Right atrium auricular region (tissue), 2 donors: ENCODE results near the gene ANKEF1. TPM values are rescaled to one million over a fixed set of nuclear protein-coding genes. Genes with fewer than 3 reads are reported as not detected.

Experiments used
- DNase-seq: peaks from one replicate; pipeline ENCODE4 v3.0.0-alpha.2; 2019; ENCODE audit warnings: low spot score
- H3K27ac ChIP-seq, 2 donors: fragments of 200-600 bp; sonication (generic); 1 replicate in 1 of 2; 2 replicates in 1 of 2; pipeline ENCODE4 v1.5.1; 2016 to 2019
- H3K27me3 ChIP-seq, 2 donors: fragments of 200-600 bp; sonication (generic); one replicate each; pipeline versions ENCODE4 v1.5.1 to v1.6.0; 2017 to 2019
- H3K36me3 ChIP-seq: fragments of 200-600 bp; sonication (generic); one replicate; pipeline ENCODE4 v1.5.1; 2016
- H3K4me1 ChIP-seq, 2 donors: fragments of 200-600 bp; sonication (generic); one replicate each; pipeline versions ENCODE4 v1.5.1 to v1.6.0; 2017 to 2019
- H3K4me3 ChIP-seq, 2 donors: fragments of 200-600 bp; sonication (generic); 1 replicate in 1 of 2; 2 replicates in 1 of 2; pipeline ENCODE4 v1.5.1; 2017 to 2019; ENCODE audit warnings: mild to moderate bottlenecking in 1 of 2, moderate library complexity in 1 of 2
- H3K9me3 ChIP-seq, 2 donors: fragments of 200-600 bp; sonication (generic); one replicate each; pipeline ENCODE4 v1.5.1; 2019
- total RNA-seq, 2 donors: library from RNA; depleted of rRNA; stranded (reverse); fragments of >200 nt; gene quantifications; one replicate each; pipeline ENCODE4 v1.1.0, GENCODE V29; 2016
- TF ChIP-seq, protein P1 (sequence below), 2 donors: fragments of 200-600 bp; sonication (generic); IDR thresholded peaks; one replicate each; pipeline ENCODE4 v1.5.1; 2019; ENCODE audit warnings: antibody characterized with exemption in 2 of 2

Gene ANKEF1
- total RNA-seq, 2 donors from 2014 or later: 1.1 to 2.6 TPM

DNA sequence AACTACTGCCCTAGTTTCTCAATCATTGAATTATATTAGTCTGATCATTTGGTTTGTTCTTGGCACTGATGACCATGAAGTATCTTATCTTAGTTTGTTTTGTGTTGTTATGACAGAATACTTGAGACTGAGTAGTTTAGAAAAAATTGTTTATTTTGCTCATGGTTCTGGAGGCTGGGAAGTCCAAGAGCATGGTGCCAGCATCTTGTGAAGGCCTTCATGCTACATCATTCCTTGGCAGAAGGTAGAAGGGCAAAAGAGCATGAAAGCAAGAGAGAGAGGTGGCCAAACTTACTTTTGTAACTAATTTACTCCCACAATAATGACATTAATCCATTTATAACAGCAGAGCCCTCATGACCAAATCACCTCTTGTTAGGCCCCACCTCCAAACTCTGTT lies 40.1 kb upstream of the ANKEF1 start:
- peaks cover 0 to 7% of the 10 kb centered on the region in 2 donors for H3K9me3 ChIP-seq
- H3K36me3 ChIP-seq: no peaks in the 10 kb centered on the region
- TF ChIP-seq, protein P1, sequence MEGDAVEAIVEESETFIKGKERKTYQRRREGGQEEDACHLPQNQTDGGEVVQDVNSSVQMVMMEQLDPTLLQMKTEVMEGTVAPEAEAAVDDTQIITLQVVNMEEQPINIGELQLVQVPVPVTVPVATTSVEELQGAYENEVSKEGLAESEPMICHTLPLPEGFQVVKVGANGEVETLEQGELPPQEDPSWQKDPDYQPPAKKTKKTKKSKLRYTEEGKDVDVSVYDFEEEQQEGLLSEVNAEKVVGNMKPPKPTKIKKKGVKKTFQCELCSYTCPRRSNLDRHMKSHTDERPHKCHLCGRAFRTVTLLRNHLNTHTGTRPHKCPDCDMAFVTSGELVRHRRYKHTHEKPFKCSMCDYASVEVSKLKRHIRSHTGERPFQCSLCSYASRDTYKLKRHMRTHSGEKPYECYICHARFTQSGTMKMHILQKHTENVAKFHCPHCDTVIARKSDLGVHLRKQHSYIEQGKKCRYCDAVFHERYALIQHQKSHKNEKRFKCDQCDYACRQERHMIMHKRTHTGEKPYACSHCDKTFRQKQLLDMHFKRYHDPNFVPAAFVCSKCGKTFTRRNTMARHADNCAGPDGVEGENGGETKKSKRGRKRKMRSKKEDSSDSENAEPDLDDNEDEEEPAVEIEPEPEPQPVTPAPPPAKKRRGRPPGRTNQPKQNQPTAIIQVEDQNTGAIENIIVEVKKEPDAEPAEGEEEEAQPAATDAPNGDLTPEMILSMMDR (IDR thresholded peaks at IDR 0.05): no peak
- H3K4me1 ChIP-seq: no peaks in the 10 kb centered on the region
- H3K27me3 ChIP-seq: no peaks in the 10 kb centered on the region
- no peak for DNase-seq
- H3K4me3 ChIP-seq: no peak overlapping the region
- H3K27ac ChIP-seq: no peak overlapping the region

DNA sequence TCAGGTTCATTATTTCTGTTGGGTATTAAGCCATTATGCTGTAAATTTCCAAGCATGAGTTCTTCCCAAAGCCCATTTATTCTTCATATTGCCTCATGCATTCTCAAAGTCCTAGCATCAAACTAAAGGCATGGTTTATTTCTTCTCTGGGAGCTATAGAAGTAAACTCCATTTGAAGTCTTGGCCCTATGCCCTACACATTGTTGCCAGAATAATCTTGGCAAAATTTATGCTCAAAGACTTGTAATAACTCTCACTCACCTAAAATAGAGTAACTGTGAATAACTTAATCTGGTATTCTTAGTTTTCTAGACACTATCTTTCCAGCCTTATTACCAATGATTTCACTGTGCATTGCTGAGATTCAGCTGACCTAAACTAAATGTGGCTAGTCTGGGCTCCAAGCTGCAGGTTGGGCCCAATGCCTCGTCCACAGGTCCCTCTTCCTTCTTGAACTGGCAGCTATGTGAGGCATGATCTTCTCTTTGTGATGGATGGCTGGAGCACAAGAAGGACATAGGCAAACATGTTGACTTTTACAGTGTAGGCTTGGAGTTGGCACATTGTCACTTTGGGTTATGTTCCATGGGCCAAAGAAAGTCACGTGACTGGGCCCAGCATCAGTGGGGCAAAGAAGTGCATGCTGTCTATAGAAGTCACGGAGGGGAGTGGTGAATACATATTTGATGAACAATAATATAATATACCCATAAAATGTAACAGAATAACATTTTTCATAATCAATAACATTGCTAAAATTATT lies 39.1 kb upstream of the ANKEF1 start:
- no peaks in the 10 kb centered on the region for H3K36me3 ChIP-seq
- no peaks in the 10 kb centered on the region for H3K4me1 ChIP-seq
- TF ChIP-seq, protein P1 (IDR thresholded peaks at IDR 0.05): no peak
- H3K27me3 ChIP-seq: no peaks in the 10 kb centered on the region
- DNase-seq: no peak
- no peak overlapping the region for H3K27ac ChIP-seq
- H3K9me3 ChIP-seq: peaks cover 0 to 7% of the 10 kb centered on the region in 2 donors
- H3K4me3 ChIP-seq: no peak overlapping the region

DNA sequence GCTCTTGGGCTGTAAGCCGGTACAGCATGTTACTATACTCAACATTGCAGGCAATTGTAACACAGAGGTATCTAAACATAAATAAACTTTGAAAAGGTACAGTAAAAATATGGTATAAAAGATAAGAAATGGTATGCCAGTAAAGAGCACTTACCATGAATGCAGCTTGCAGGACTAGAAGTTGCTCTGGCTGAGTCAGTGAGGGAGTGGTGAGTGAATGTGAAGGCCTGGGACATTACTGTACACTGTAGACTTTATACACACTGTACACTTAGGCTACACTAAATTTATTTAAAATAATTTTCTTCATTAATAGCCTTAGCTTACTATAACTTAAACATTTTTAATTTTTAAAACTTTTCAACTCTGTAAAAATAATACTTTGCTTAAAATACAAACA lies 37.8 kb upstream of the ANKEF1 start:
- Histone ChIP-seq H3K27me3 (no peaks in the 10 kb centered on the region), H3K4me1 (no peaks in the 10 kb centered on the region), H3K4me3 (no peak overlapping the region), H3K36me3 (no peaks in the 10 kb centered on the region), H3K9me3 (peaks cover 0 to 7% of the 10 kb centered on the region in 2 donors), H3K27ac (no peak overlapping the region)
- TF ChIP-seq, protein P1 (IDR thresholded peaks at IDR 0.05): no peak
- DNase-seq: no peak

DNA sequence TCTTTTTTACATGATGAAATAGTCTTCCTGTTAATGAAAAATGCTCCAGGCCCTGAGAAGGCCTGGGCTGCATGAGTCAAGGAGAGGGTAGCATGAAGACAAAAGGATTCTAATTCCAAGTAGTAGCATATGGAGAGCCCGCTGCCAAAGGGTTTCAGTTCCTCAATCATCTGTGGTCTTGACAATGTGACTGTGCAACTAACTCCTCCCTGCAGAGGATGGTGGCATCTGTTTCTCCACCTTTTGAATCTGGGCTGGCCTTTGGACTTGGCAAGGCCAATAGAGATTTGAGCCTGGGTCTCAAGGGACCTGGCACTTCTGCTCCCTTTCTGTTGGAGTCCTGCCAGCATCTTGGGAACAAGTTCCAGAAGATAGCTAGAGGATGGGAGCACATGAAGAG lies 35.1 kb upstream of the ANKEF1 start:
- Histone ChIP-seq H3K36me3 (no peaks in the 10 kb centered on the region), H3K27ac (no peak overlapping the region), H3K27me3 (no peaks in the 10 kb centered on the region), H3K9me3 (peaks cover 0 to 2% of the 10 kb centered on the region in 2 donors), H3K4me3 (no peak overlapping the region), H3K4me1 (no peaks in the 10 kb centered on the region)
- TF ChIP-seq, protein P1 (IDR thresholded peaks at IDR 0.05): no peak
- no peak for DNase-seq

DNA sequence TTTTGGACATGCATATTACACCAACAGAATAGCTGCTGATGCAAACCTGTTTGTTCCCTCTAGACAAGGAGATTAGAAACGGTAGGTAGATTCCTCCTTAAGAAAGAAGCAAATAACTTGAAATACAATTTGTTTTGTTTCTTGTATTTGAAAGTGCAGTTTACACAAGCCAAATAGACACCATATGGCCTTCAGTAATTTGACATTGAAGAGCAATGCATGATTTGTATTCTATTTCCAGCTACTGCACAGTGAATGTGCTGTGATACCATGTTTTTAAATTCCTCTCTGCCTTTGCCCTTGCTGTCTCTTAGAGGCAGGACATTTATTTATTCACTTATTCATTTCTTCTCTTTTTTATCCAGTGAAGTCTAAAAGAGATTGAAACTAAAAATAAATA lies 31.9 kb upstream of the ANKEF1 start:
- H3K4me1 ChIP-seq: no peaks in the 10 kb centered on the region
- no peak overlapping the region for H3K4me3 ChIP-seq
- no peaks in the 10 kb centered on the region for H3K9me3 ChIP-seq
- DNase-seq: no peak
- H3K36me3 ChIP-seq: no peaks in the 10 kb centered on the region
- H3K27me3 ChIP-seq: no peaks in the 10 kb centered on the region
- H3K27ac ChIP-seq: no peak overlapping the region
- TF ChIP-seq, protein P1 (IDR thresholded peaks at IDR 0.05): no peak

DNA sequence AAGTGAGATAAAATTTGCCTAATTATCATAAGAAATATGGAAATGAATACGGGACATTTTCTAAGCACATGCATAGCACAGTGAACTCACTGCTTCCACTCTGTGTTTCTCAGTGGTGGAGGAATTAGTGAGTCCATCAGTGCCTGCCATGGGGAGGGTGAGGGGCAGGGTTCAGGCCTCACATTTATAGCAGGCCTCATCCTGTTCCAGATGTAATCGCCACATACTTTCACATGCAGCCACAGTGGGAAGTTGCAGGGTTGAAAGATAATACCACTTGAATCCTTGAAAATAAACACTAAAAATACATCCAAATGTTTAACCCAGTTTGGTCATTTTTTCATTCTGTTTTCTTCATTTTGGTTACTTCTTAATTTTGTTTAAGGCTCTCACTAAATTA lies 29.9 kb upstream of the ANKEF1 start:
- no peak for DNase-seq
- H3K4me1 ChIP-seq: no peaks in the 10 kb centered on the region
- no peaks in the 10 kb centered on the region for H3K36me3 ChIP-seq
- H3K4me3 ChIP-seq: no peak overlapping the region
- no peaks in the 10 kb centered on the region for H3K27me3 ChIP-seq
- TF ChIP-seq, protein P1 (IDR thresholded peaks at IDR 0.05): no peak
- H3K27ac ChIP-seq: no peak overlapping the region
- no peaks in the 10 kb centered on the region for H3K9me3 ChIP-seq
